Chondrocyte (in vitro differentiated cells): ENCODE data around the gene ELMO3. TPM values are rescaled to one million over a fixed set of nuclear protein-coding genes. Genes with fewer than 3 reads are reported as not detected.

Source experiments
- DNase-seq: peaks from one replicate; pipeline ENCODE4 v3.0.0; 2021; ENCODE audit warnings: mixed read lengths, low spot score
- H3K27ac Mint-ChIP-seq: one replicate; pipeline ENCODE4 v1.8.0; 2021; ENCODE audit warnings: mild to moderate bottlenecking, moderate library complexity, mixed read lengths; ENCODE audit not compliant: unreplicated experiment
- H3K27me3 Mint-ChIP-seq: 2 replicates; pipeline ENCODE4 v1.8.0; 2021; ENCODE audit warnings: low read depth, mixed read lengths
- H3K36me3 Mint-ChIP-seq: 2 replicates; pipeline ENCODE4 v1.8.0; 2021; ENCODE audit warnings: low read depth, mixed read lengths
- H3K4me1 Mint-ChIP-seq: 2 replicates; pipeline ENCODE4 v1.8.0; 2021; ENCODE audit warnings: low read depth, mild to moderate bottlenecking, mixed read lengths
- H3K4me3 Mint-ChIP-seq: one replicate; pipeline ENCODE4 v1.8.0; 2021; ENCODE audit warnings: mild to moderate bottlenecking, moderate library complexity, mixed read lengths; ENCODE audit not compliant: unreplicated experiment
- H3K9me3 Mint-ChIP-seq: 2 replicates; pipeline ENCODE4 v1.8.0; 2021; ENCODE audit warnings: low read depth, mixed read lengths
- total RNA-seq: library from RNA; stranded (reverse); gene quantifications from 3 replicates; pipeline ENCODE4 v1.2.1, GENCODE V29; 2021
- TF ChIP-seq, protein P1 (sequence below): fragments of 200-600 bp; sonication (generic); IDR thresholded peaks from 2 replicates; pipeline ENCODE4 v1.5.0; 2021; ENCODE audit warnings: antibody characterized with exemption, mild to moderate bottlenecking, moderate library complexity

The ELMO3 gene
- total RNA-seq, 1 donor from 2014 or later: 1.1 TPM

DNA sequence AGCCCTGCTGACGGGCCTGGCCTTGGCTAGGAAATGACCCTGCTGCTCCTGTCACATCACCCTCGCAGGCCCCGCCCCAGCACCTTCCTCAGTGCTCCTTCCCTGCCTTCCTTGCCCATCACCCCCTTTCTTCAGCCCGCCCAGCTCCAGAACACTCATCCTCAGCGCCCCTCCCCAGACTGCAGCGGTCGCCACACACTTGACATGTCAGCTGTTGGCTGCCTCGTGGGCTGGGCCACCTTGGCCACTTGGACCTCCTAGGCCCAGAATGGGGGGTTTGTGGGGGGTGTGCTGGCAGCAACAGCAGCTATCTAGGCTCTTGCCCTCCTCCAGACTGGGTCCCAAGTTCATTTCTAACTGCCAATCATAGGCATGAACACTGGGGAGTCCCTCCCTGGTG lies 10.6 kb downstream of the ELMO3 start:
- Mint-ChIP-seq H3K36me3 (peaks cover 2% of the 10 kb centered on the region), H3K9me3 (no peaks in the 10 kb centered on the region), H3K27me3 (no peaks in the 10 kb centered on the region), H3K27ac (no peak overlapping the region), H3K4me1 (peaks cover 13% of the 10 kb centered on the region), H3K4me3 (no peak overlapping the region)
- no peak for DNase-seq
- TF ChIP-seq, protein P1, sequence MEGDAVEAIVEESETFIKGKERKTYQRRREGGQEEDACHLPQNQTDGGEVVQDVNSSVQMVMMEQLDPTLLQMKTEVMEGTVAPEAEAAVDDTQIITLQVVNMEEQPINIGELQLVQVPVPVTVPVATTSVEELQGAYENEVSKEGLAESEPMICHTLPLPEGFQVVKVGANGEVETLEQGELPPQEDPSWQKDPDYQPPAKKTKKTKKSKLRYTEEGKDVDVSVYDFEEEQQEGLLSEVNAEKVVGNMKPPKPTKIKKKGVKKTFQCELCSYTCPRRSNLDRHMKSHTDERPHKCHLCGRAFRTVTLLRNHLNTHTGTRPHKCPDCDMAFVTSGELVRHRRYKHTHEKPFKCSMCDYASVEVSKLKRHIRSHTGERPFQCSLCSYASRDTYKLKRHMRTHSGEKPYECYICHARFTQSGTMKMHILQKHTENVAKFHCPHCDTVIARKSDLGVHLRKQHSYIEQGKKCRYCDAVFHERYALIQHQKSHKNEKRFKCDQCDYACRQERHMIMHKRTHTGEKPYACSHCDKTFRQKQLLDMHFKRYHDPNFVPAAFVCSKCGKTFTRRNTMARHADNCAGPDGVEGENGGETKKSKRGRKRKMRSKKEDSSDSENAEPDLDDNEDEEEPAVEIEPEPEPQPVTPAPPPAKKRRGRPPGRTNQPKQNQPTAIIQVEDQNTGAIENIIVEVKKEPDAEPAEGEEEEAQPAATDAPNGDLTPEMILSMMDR: no peak

DNA sequence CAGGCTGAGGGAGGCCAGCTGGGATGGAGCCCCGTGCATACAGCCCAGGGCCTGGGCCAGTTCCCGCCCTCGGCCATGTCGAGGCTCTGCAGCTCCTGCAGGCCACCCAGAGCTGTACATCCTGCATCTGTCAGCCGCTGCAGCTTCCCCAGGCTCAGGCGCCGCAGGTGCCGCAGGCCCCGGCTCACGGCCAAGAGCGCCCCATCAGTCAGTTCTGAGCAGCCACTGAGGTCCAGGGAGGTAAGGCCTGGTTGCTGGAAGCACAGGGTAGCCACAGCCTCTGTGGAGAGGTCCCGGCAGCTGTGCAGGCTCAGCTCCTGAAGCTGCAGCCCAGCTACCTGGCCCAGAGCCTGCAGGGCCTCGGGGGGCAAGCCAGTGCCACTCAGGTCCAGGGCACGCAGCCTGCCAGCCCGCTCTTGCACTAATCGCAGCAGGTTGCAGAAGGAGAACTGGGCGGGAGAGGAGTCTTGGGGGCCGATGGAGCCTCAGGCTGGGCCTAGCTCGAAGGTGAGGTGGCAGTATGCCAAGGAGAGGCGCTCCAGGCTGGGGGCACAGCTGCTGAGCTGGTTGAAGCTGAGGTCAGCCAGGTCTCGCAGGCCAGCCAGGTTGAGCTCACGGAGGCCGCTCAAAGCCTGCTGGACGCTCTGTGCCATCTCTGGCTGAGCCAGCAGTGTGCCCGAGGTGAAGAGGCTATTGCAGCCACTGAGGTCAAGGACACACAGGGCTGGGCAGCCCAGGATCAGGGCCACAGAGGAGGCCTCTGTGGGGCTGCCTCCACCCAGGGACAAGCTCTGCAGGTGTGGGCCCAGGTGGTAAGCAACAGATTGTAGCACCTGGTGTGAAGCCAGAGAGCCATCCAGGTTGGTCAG lies 11.4 kb downstream of the ELMO3 start:
- no peak overlapping the region for H3K27ac Mint-ChIP-seq
- H3K4me1 Mint-ChIP-seq: peaks cover 13% of the 10 kb centered on the region
- no peak overlapping the region for H3K4me3 Mint-ChIP-seq
- TF ChIP-seq, protein P1: no peak
- no peak for DNase-seq
- H3K9me3 Mint-ChIP-seq: no peaks in the 10 kb centered on the region
- peaks cover 2% of the 10 kb centered on the region for H3K36me3 Mint-ChIP-seq
- H3K27me3 Mint-ChIP-seq: no peaks in the 10 kb centered on the region

DNA sequence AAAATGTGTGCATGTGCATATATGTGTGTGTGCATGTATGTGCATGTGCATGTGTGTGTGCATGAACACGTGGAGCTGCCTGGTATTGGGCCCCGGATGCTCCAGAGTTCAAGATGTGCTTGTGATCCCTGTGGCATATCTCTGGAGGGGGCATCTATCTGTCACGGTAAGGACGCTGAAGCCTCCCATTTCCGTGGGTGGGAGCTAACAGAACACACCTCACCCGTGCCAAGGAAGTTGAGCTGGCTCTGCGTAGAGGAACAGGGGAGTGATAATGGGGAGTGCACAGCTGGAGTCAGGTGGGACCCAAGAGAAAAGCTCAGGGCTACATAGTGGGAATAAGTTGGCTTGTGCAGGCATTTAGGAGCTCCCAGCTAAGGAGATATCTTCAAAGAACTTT lies 12.7 kb downstream of the ELMO3 start:
- no peak overlapping the region for H3K27ac Mint-ChIP-seq
- no peak for DNase-seq
- no peaks in the 10 kb centered on the region for H3K9me3 Mint-ChIP-seq
- no peaks in the 10 kb centered on the region for H3K27me3 Mint-ChIP-seq
- peaks cover 13% of the 10 kb centered on the region for H3K4me1 Mint-ChIP-seq
- peaks cover 3% of the 10 kb centered on the region for H3K36me3 Mint-ChIP-seq
- TF ChIP-seq, protein P1: no peak
- no peak overlapping the region for H3K4me3 Mint-ChIP-seq

DNA sequence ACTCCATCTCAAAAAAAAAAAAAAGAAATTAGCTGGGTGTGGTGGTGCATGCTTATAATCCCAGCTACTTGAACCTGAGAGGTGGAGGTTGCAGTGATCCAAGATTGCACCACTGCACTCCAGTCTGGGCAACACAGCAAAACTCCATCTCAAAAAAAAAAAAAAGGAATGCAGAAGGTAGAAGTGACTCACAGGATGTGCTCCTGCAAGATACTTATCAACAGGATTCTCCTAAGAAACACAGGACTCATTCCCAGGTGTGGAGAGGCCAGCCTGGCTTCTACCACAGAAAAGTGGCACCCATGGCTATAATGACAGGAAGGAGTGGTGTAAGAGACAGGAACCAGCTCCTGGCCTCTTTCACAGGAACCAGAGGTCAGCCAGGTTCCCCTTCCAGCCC lies 13.8 kb downstream of the ELMO3 start:
- no peak overlapping the region for H3K4me3 Mint-ChIP-seq
- H3K27ac Mint-ChIP-seq: no peak overlapping the region
- H3K36me3 Mint-ChIP-seq: peaks cover 8% of the 10 kb centered on the region
- no peak for DNase-seq
- no peaks in the 10 kb centered on the region for H3K27me3 Mint-ChIP-seq
- H3K4me1 Mint-ChIP-seq: peaks cover 3% of the 10 kb centered on the region
- H3K9me3 Mint-ChIP-seq: no peaks in the 10 kb centered on the region
- TF ChIP-seq, protein P1: no peak

DNA sequence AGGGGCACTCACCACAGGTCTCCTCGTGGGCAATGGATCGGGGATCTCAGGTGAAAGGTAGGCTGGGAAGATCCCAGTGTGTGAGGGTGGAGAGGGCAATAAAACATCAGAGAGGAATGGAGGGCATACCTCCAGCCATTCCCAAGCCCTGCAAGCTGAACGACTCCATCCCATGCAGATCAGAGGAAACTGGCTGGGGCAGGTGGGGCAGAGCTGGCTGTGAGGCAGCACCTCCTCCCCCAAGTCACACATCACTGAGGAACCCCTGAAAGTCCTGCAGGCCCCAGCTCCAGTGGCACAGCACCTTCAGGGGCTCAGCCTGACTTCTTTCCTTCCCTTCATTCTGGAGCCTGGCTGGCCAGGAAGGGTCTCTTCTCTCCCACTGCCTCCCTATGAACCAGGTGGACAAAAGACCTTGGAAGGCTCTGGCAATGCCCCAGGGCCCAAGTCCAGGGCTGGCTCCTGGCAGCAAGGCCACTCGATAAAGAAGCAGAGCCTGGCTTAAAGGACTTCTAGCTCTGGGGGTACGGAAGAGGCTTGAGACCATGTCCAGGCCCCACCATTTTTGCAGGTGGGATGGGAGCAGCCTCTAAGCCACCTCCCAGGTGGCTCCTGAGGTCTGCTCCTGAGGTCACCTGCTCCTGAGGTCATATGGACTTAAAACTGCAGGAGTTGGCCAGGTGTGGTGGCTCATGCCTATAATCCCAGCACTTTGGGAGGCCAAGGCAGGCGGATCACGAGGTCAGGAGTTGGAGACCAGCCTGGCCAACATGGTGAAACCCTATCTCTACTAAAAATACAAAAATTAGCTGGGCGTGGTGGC lies 14.5 kb downstream of the ELMO3 start:
- no peak overlapping the region for H3K4me3 Mint-ChIP-seq
- peaks cover 8% of the 10 kb centered on the region for H3K36me3 Mint-ChIP-seq
- no peak overlapping the region for H3K27ac Mint-ChIP-seq
- DNase-seq: no peak
- H3K4me1 Mint-ChIP-seq: no peaks in the 10 kb centered on the region
- TF ChIP-seq, protein P1: no peak
- H3K9me3 Mint-ChIP-seq: no peaks in the 10 kb centered on the region
- no peaks in the 10 kb centered on the region for H3K27me3 Mint-ChIP-seq
